ENCODE results near the gene CYP8B1.

- no peak for TF ChIP-seq CTCF (tag by site-specific recombination; IDR thresholded peaks at IDR 0.05)
- TF ChIP-seq ZNF837 (tag by site-specific recombination; IDR thresholded peaks at IDR 0.05) = no peak
- no peak for TF ChIP-seq PATZ1 (tag by site-specific recombination; IDR thresholded peaks at IDR 0.05)
- no peak for TF ChIP-seq ZFP37 (tag by site-specific recombination; IDR thresholded peaks at IDR 0.05)
- no peak for TF ChIP-seq OSR2 (tag by site-specific recombination; IDR thresholded peaks at IDR 0.05)
- no peak for TF ChIP-seq HOXA7 (CRISPR knock-in tag; IDR thresholded peaks at IDR 0.05; ENCODE audit: borderline replicate concordance)
Observed at GRCh38 chr3:42852441-42852840, 23.2 kb downstream of the CYP8B1 start.
